PFSK-1 (cell line): ENCODE data around the gene BCAP29.

ENCODE experiments used
- POLR2AphosphoS5 ChIP-seq: IDR thresholded peaks from 2 replicates; pipeline ENCODE4 v1.6.1; 2012; ENCODE audit warnings: low read depth, mild to moderate bottlenecking, control low read depth, low read length, moderate library complexity
- TAF1 ChIP-seq: IDR thresholded peaks from 2 replicates; pipeline ENCODE4 v1.6.1; 2012; ENCODE audit warnings: low read length, control low read depth, borderline replicate concordance; ENCODE audit not compliant: insufficient read depth

DNA sequence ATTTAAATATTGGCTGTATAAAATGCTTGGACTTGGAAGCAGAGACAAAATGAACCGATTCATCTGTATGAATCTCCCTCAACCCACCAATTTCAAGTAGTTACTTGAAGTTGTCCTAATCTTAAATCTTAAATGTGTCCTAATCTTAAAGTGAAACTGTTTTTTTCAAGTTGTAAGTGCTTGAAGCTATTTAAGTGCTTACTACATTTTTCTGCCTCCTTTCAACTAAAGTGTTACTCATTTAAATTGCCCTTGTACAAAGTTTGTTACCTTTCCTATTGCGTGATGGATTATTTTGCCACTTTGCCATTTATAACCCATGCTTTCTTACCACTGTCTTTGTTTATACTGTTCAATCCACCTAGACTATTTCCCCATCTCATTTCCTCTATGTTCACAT, 2.8 kb downstream of the BCAP29 start:
- TF ChIP-seq POLR2AphosphoS5, result no peak
- no peak for TF ChIP-seq TAF1
